ENCODE data around the gene COPG1.

DNA sequence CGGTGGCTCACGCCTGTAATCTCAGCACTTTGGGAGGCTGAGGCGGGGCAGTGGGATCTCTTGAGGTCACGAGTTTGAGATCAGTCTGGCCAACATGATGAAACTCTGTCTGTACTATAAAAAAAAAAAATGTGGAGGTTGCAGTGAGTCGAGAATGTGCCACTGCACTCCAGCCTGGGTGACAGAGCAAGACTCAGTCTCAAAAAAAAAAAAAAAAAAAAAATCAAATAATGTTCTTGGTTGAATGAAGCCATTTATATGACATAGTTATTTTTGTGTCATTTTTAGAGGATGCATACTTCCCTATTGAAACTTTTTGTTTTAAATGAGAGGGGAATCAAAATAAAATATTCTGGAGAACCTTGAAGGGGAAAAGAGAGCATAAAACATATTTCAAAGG lies 32.3 kb downstream of the COPG1 start:
- TF ChIP-seq POLR2AphosphoS5 (IDR thresholded peaks at IDR 0.05; ENCODE audit: low read depth, low read length) (no peak), TAF1 (IDR thresholded peaks at IDR 0.05; ENCODE audit: borderline replicate concordance, insufficient read depth, low read length) (no peak), SIN3A (IDR thresholded peaks at IDR 0.05; ENCODE audit: borderline replicate concordance, insufficient read depth, low read length) (no peak), REST (IDR thresholded peaks at IDR 0.05; ENCODE audit: insufficient read depth in 1 of 2, low read depth in 2 of 2, low read length in 2 of 2) (no peak), FOXP2 (optimal IDR thresholded peaks at IDR 0.05; ENCODE audit: borderline replicate concordance, extremely low read depth, extremely low read length, insufficient read depth) (no peak)

Data from PFSK-1 (cell line).